Measurements from ENCODE around the gene ZCWPW1. TPM values are rescaled to one million over a fixed set of nuclear protein-coding genes. Genes with fewer than 3 reads are reported as not detected.

The ZCWPW1 gene
- total and polyA plus RNA-seq, 2 of the 13 experiments (the other 11 are each of a cell fraction or from before 2014, with no cell fraction given): 2.4 to 2.5 TPM

DNA sequence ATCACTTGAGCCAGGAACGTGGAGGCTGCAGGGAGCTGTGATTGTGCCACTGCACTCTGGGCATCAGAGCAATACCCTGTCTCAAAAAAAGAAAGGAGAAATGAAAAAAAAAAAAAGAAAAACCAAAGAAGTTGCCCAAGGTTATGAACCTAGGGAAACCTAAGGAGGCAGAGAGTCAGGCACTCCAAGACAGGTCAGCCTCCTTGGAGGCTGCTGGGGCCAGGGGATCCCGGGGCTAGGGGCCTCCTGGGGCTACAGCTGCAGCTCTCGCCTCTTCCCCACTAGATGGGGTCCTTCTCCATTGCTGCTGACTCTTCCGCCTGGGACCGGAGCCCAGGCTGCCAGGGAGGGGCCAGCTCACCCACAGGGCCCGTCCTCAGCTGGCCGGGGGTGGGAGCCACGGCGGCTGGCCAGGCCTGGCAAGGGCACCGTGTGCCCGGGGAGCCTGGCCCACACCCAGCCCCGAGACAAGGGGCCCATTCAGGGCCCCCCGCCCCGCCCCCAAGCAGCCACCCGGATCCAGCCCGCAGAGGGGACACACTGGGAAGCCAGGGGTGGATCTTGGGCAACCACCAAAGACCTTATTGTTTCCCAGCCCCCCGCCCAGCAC, 37.3 kb upstream of the ZCWPW1 start (continued):
- TF ChIP-seq CBX5 (CRISPR knock-in tag; IDR thresholded peaks at IDR 0.05; ENCODE audit: borderline replicate concordance) (peak; percentile 31; the same call in 1 of the 2 replicates), SMC3 (IDR thresholded peaks at IDR 0.05; ENCODE audit: low read length) (peak; percentile 12; the same call in 1 of the 2 replicates), NCOA2 (CRISPR knock-in tag; IDR thresholded peaks at IDR 0.05) (no peak), ONECUT2 (CRISPR knock-in tag; IDR thresholded peaks at IDR 0.05) (no peak), SPEN (CRISPR knock-in tag; IDR thresholded peaks at IDR 0.05; ENCODE audit: low read depth) (no peak), ZNF501 (CRISPR knock-in tag; IDR thresholded peaks at IDR 0.05) (no peak), MEIS1 (CRISPR knock-in tag; IDR thresholded peaks at IDR 0.05; ENCODE audit: borderline replicate concordance) (no peak), REXO4 (CRISPR knock-in tag; IDR thresholded peaks at IDR 0.05; ENCODE audit: borderline replicate concordance) (no peak), ZNF383 (CRISPR knock-in tag; IDR thresholded peaks at IDR 0.05; ENCODE audit: borderline replicate concordance) (no peak), FOXO1 (CRISPR knock-in tag; IDR thresholded peaks at IDR 0.05) (0 out of 2 replicates have a peak, but pooled peaks have one; percentile 32), KDM5B (CRISPR knock-in tag; IDR thresholded peaks at IDR 0.05; ENCODE audit: borderline replicate concordance) (0 out of 2 replicates have a peak, but pooled peaks have one; percentile 25), AGO1 (IDR thresholded peaks at IDR 0.05; ENCODE audit: low read depth, low read length, poor library complexity, severe bottlenecking) (no peak), GATAD2A (CRISPR knock-in tag; IDR thresholded peaks at IDR 0.05) (0 out of 2 replicates have a peak, but pooled peaks have one; percentile 37), RXRA (CRISPR knock-in tag; IDR thresholded peaks at IDR 0.05) (peak; percentile 57; the same call in 1 of the 2 replicates), SRF (IDR thresholded peaks at IDR 0.05; ENCODE audit: low read depth, low read length) (no peak)
- TF ChIP-seq, protein P1, sequence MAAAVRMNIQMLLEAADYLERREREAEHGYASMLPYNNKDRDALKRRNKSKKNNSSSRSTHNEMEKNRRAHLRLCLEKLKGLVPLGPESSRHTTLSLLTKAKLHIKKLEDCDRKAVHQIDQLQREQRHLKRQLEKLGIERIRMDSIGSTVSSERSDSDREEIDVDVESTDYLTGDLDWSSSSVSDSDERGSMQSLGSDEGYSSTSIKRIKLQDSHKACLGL (CRISPR knock-in tag; IDR thresholded peaks at IDR 0.05): no peak
- TF ChIP-seq, protein P2, sequence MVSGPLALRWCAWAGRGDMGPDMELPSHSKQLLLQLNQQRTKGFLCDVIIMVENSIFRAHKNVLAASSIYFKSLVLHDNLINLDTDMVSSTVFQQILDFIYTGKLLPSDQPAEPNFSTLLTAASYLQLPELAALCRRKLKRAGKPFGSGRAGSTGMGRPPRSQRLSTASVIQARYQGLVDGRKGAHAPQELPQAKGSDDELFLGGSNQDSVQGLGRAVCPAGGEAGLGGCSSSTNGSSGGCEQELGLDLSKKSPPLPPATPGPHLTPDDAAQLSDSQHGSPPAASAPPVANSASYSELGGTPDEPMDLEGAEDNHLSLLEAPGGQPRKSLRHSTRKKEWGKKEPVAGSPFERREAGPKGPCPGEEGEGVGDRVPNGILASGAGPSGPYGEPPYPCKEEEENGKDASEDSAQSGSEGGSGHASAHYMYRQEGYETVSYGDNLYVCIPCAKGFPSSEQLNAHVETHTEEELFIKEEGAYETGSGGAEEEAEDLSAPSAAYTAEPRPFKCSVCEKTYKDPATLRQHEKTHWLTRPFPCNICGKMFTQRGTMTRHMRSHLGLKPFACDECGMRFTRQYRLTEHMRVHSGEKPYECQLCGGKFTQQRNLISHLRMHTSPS (CRISPR knock-in tag; IDR thresholded peaks at IDR 0.05; ENCODE audit: low read depth): peak; percentile 81
- TF ChIP-seq, protein P3, sequence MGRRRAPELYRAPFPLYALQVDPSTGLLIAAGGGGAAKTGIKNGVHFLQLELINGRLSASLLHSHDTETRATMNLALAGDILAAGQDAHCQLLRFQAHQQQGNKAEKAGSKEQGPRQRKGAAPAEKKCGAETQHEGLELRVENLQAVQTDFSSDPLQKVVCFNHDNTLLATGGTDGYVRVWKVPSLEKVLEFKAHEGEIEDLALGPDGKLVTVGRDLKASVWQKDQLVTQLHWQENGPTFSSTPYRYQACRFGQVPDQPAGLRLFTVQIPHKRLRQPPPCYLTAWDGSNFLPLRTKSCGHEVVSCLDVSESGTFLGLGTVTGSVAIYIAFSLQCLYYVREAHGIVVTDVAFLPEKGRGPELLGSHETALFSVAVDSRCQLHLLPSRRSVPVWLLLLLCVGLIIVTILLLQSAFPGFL (CRISPR knock-in tag; IDR thresholded peaks at IDR 0.05): no peak
- TF ChIP-seq, protein P4, sequence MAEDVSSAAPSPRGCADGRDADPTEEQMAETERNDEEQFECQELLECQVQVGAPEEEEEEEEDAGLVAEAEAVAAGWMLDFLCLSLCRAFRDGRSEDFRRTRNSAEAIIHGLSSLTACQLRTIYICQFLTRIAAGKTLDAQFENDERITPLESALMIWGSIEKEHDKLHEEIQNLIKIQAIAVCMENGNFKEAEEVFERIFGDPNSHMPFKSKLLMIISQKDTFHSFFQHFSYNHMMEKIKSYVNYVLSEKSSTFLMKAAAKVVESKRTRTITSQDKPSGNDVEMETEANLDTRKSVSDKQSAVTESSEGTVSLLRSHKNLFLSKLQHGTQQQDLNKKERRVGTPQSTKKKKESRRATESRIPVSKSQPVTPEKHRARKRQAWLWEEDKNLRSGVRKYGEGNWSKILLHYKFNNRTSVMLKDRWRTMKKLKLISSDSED (CRISPR knock-in tag; IDR thresholded peaks at IDR 0.05): no peak
- TF ChIP-seq, protein P5, sequence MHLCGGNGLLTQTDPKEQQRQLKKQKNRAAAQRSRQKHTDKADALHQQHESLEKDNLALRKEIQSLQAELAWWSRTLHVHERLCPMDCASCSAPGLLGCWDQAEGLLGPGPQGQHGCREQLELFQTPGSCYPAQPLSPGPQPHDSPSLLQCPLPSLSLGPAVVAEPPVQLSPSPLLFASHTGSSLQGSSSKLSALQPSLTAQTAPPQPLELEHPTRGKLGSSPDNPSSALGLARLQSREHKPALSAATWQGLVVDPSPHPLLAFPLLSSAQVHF (CRISPR knock-in tag; IDR thresholded peaks at IDR 0.05): no peak
- TF ChIP-seq, protein P6, sequence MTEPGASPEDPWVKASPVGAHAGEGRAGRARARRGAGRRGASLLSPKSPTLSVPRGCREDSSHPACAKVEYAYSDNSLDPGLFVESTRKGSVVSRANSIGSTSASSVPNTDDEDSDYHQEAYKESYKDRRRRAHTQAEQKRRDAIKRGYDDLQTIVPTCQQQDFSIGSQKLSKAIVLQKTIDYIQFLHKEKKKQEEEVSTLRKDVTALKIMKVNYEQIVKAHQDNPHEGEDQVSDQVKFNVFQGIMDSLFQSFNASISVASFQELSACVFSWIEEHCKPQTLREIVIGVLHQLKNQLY (CRISPR knock-in tag; IDR thresholded peaks at IDR 0.05): no peak
- TF ChIP-seq, protein P7, sequence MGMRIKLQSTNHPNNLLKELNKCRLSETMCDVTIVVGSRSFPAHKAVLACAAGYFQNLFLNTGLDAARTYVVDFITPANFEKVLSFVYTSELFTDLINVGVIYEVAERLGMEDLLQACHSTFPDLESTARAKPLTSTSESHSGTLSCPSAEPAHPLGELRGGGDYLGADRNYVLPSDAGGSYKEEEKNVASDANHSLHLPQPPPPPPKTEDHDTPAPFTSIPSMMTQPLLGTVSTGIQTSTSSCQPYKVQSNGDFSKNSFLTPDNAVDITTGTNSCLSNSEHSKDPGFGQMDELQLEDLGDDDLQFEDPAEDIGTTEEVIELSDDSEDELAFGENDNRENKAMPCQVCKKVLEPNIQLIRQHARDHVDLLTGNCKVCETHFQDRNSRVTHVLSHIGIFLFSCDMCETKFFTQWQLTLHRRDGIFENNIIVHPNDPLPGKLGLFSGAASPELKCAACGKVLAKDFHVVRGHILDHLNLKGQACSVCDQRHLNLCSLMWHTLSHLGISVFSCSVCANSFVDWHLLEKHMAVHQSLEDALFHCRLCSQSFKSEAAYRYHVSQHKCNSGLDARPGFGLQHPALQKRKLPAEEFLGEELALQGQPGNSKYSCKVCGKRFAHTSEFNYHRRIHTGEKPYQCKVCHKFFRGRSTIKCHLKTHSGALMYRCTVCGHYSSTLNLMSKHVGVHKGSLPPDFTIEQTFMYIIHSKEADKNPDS (CRISPR knock-in tag; IDR thresholded peaks at IDR 0.05): no peak

Measured in HepG2 (cell line).